ENCODE data around the gene TMEM132D. TPM values are rescaled to one million over a fixed set of nuclear protein-coding genes. Genes with fewer than 3 reads are reported as not detected.

Gene TMEM132D
- polyA plus RNA-seq, 4 donors, result 0.10 to 0.21 TPM; not detected in 2

DNA sequence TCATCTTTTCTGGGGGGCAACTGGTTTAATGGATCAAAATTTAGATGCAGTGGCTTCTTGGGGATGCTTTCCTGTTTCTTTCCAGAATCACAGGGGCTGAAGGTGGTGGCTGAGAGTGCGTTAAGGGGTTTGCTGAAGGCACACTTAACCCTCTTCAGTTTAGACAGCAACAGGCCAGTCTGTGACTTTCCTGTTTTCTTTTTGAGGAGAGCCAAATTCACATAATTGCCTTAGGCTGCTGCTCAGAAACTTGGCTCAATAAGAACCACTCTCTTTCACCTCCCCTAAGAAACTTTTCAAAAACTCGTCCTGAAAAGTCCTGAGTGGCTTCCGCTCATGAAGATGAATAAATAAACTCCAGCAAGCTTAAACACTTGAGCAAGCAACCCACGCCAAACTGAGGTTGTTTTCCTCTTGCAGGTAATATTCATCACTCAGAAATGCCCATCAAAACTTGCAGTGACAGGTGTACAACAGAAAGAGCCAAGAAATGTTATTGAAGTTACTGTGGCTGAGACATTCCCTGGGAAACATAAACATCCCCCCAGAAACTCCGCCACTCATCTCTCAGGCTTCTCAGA is 510.4 kb downstream of the TMEM132D start:
- Histone ChIP-seq H3K9me3 (ENCODE audit: control insufficient read depth in 2 of 2, insufficient read depth in 1 of 2, low read depth in 1 of 2, low read length in 1 of 2) (peaks cover 0 to 6% of the 10 kb centered on the region in 2 donors), H3K4me3 (ENCODE audit: low read depth in 1 of 3, low read length in 3 of 3) (no peak overlapping the region), H3K27me3 (ENCODE audit: control insufficient read depth in 3 of 3, insufficient read depth in 3 of 3, low read length in 3 of 3) (no peaks in the 10 kb centered on the region), H3K36me3 (ENCODE audit: control insufficient read depth in 3 of 3, insufficient read depth in 2 of 3, low read depth in 1 of 3, low read length in 3 of 3) (no peaks in the 10 kb centered on the region), H3K4me1 (ENCODE audit: control insufficient read depth in 3 of 3, insufficient read depth in 2 of 3, low read depth in 1 of 3, low read length in 2 of 3) (no peaks in the 10 kb centered on the region), H3K27ac (ENCODE audit: low read depth in 1 of 3, low read length in 2 of 3) (no peak overlapping the region)
- DNase-seq (no peak), FAIRE-seq (no peak)
- WGBS, 3 donors, result 66 to 78% (median 74%) methylated on average over 5 of the region's 5 CpGs

GRCh38 chr12:129385637-129385990 is 518.2 kb downstream of the TMEM132D start:
- no peaks in the 10 kb centered on the region for H3K9me3 ChIP-seq (ENCODE audit: control insufficient read depth in 2 of 2, insufficient read depth in 1 of 2, low read depth in 1 of 2, low read length in 1 of 2)
- 38 to 69% (median 42%) methylated on average over 1 of the region's 1 CpG for WGBS, 3 donors
- no peak for FAIRE-seq
- H3K4me3 ChIP-seq (ENCODE audit: low read depth in 1 of 3, low read length in 3 of 3), result no peak overlapping the region
- no peaks in the 10 kb centered on the region for H3K4me1 ChIP-seq (ENCODE audit: control insufficient read depth in 3 of 3, insufficient read depth in 2 of 3, low read depth in 1 of 3, low read length in 2 of 3)
- H3K36me3 ChIP-seq (ENCODE audit: control insufficient read depth in 3 of 3, insufficient read depth in 2 of 3, low read depth in 1 of 3, low read length in 3 of 3), result no peaks in the 10 kb centered on the region
- no peak overlapping the region for H3K27ac ChIP-seq (ENCODE audit: low read depth in 1 of 3, low read length in 2 of 3)
- DNase-seq, result no peak
- no peaks in the 10 kb centered on the region for H3K27me3 ChIP-seq (ENCODE audit: control insufficient read depth in 3 of 3, insufficient read depth in 3 of 3, low read length in 3 of 3)

- no peak overlapping the region for H3K4me3 ChIP-seq (ENCODE audit: low read depth in 1 of 3, low read length in 3 of 3)
- no peaks in the 10 kb centered on the region for H3K36me3 ChIP-seq (ENCODE audit: control insufficient read depth in 3 of 3, insufficient read depth in 2 of 3, low read depth in 1 of 3, low read length in 3 of 3)
- H3K27ac ChIP-seq (ENCODE audit: low read depth in 1 of 3, low read length in 2 of 3), result no peak overlapping the region
- 80 to 93% (median 89%) methylated on average over 9 of the region's 9 CpGs for WGBS, 3 donors
- H3K9me3 ChIP-seq (ENCODE audit: control insufficient read depth in 2 of 2, insufficient read depth in 1 of 2, low read depth in 1 of 2, low read length in 1 of 2), result no peaks in the 10 kb centered on the region
- DNase-seq, result no peak
- H3K4me1 ChIP-seq (ENCODE audit: control insufficient read depth in 3 of 3, insufficient read depth in 2 of 3, low read depth in 1 of 3, low read length in 2 of 3), result no peaks in the 10 kb centered on the region
- no peaks in the 10 kb centered on the region for H3K27me3 ChIP-seq (ENCODE audit: control insufficient read depth in 3 of 3, insufficient read depth in 3 of 3, low read length in 3 of 3)
- no peak for FAIRE-seq
Measured at GRCh38 chr12:129383956-129384355, 519.9 kb downstream of the TMEM132D start.

DNA sequence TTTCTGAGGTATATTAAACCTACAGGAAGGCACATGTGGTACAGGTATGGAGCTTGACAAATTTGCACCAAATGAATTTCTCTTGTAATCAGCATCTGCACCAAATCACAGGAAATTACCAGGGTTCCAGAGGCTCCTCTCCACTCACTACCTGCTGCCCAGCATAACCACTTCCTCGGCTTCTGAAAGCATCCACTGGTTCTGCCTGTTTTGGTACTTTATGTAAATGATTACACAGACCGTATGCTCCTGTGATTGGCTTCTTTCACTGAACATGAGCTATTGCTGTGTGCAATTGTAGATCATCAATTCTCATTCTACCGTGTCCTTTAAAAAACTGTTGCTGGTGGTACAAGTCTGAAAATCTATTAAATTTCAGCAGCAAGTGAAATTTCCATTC is 522.1 kb downstream of the TMEM132D start:
- Histone ChIP-seq H3K27me3 (ENCODE audit: control insufficient read depth in 3 of 3, insufficient read depth in 3 of 3, low read length in 3 of 3) (no peaks in the 10 kb centered on the region), H3K27ac (ENCODE audit: low read depth in 1 of 3, low read length in 2 of 3) (no peak overlapping the region), H3K4me1 (ENCODE audit: control insufficient read depth in 3 of 3, insufficient read depth in 2 of 3, low read depth in 1 of 3, low read length in 2 of 3) (peaks cover 0 to 2% (median 0%) of the 10 kb centered on the region in 3 donors), H3K36me3 (ENCODE audit: control insufficient read depth in 3 of 3, insufficient read depth in 2 of 3, low read depth in 1 of 3, low read length in 3 of 3) (no peaks in the 10 kb centered on the region), H3K9me3 (ENCODE audit: control insufficient read depth in 2 of 2, insufficient read depth in 1 of 2, low read depth in 1 of 2, low read length in 1 of 2) (no peaks in the 10 kb centered on the region), H3K4me3 (ENCODE audit: low read depth in 1 of 3, low read length in 3 of 3) (no peak overlapping the region)
- DNase-seq (no peak), FAIRE-seq (no peak)
- 27 to 61% (median 49%) methylated on average over 3 of the region's 3 CpGs for WGBS, 3 donors

- peaks cover 0 to 2% (median 0%) of the 10 kb centered on the region in 3 donors for H3K4me1 ChIP-seq (ENCODE audit: control insufficient read depth in 3 of 3, insufficient read depth in 2 of 3, low read depth in 1 of 3, low read length in 2 of 3)
- no peaks in the 10 kb centered on the region for H3K27me3 ChIP-seq (ENCODE audit: control insufficient read depth in 3 of 3, insufficient read depth in 3 of 3, low read length in 3 of 3)
- FAIRE-seq, result no peak
- peak; percentile 7 to 93 for DNase-seq
- H3K9me3 ChIP-seq (ENCODE audit: control insufficient read depth in 2 of 2, insufficient read depth in 1 of 2, low read depth in 1 of 2, low read length in 1 of 2), result no peaks in the 10 kb centered on the region
- H3K4me3 ChIP-seq (ENCODE audit: low read depth in 1 of 3, low read length in 3 of 3), result no peak overlapping the region
- no peaks in the 10 kb centered on the region for H3K36me3 ChIP-seq (ENCODE audit: control insufficient read depth in 3 of 3, insufficient read depth in 2 of 3, low read depth in 1 of 3, low read length in 3 of 3)
- peak overlapping the region in 1 of 3 donors; percentile 58 for H3K27ac ChIP-seq (ENCODE audit: low read depth in 1 of 3, low read length in 2 of 3)
- WGBS, 3 donors, result 12 to 54% (median 25%) methylated on average over 6 of the region's 6 CpGs
Measured at GRCh38 chr12:129379076-129379804, 524.6 kb downstream of the TMEM132D start.

DNA sequence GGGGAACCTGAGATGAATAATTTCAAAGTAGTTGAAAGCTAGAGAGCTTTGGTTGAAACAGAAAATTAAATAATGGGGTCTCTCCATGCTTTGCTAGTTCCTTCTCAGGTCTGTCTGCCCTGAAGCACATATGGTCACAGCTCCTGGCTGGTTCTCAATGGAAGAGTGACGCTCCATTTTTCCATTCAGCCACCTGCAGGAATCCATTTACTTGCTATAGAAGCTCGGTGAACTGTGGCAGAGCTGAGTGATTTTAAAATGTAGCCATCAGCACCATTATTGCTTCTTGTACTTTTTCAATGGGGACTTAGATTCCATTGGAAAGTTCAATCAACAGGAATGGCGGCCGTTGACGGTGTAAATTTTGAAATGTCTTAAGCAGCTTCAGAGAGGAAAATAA is 525.3 kb downstream of the TMEM132D start:
- H3K27me3 ChIP-seq (ENCODE audit: control insufficient read depth in 3 of 3, insufficient read depth in 3 of 3, low read length in 3 of 3), result no peaks in the 10 kb centered on the region
- H3K27ac ChIP-seq (ENCODE audit: low read depth in 1 of 3, low read length in 2 of 3), result peak overlapping the region in 1 of 3 donors; percentile 58
- no peaks in the 10 kb centered on the region for H3K9me3 ChIP-seq (ENCODE audit: control insufficient read depth in 2 of 2, insufficient read depth in 1 of 2, low read depth in 1 of 2, low read length in 1 of 2)
- DNase-seq, result no peak
- H3K36me3 ChIP-seq (ENCODE audit: control insufficient read depth in 3 of 3, insufficient read depth in 2 of 3, low read depth in 1 of 3, low read length in 3 of 3), result no peaks in the 10 kb centered on the region
- H3K4me3 ChIP-seq (ENCODE audit: low read depth in 1 of 3, low read length in 3 of 3), result no peak overlapping the region
- peaks cover 0 to 2% (median 0%) of the 10 kb centered on the region in 3 donors for H3K4me1 ChIP-seq (ENCODE audit: control insufficient read depth in 3 of 3, insufficient read depth in 2 of 3, low read depth in 1 of 3, low read length in 2 of 3)
- WGBS, 3 donors, result 42 to 83% (median 54%) methylated on average over 5 of the region's 5 CpGs
- FAIRE-seq, result no peak

DNA sequence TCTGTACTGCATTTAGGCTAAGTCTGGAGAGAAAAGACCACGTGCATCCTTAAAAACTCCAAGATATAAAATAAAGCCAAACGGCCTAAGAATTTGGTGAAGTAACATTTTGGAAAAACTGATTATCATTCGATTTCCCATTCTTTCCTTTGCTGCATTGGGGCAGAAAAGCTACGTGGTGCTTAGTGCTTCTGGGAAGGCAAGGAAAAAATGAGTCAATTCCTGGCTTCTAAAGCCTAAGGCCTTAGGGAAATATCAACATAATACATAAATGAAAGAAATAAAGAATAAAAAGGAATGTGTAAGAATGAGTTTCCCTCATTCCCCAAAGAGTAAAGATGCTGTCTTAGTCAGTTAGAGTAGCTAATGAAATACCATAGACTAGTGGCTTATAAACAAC is 530.1 kb downstream of the TMEM132D start:
- 77 to 83% (median 79%) methylated on average over 4 of the region's 4 CpGs for WGBS, 3 donors
- Histone ChIP-seq H3K27me3 (ENCODE audit: control insufficient read depth in 3 of 3, insufficient read depth in 3 of 3, low read length in 3 of 3) (no peaks in the 10 kb centered on the region), H3K4me3 (ENCODE audit: low read depth in 1 of 3, low read length in 3 of 3) (no peak overlapping the region), H3K27ac (ENCODE audit: low read depth in 1 of 3, low read length in 2 of 3) (no peak overlapping the region), H3K4me1 (ENCODE audit: control insufficient read depth in 3 of 3, insufficient read depth in 2 of 3, low read depth in 1 of 3, low read length in 2 of 3) (peaks cover 0 to 6% (median 0%) of the 10 kb centered on the region in 3 donors), H3K36me3 (ENCODE audit: control insufficient read depth in 3 of 3, insufficient read depth in 2 of 3, low read depth in 1 of 3, low read length in 3 of 3) (no peaks in the 10 kb centered on the region), H3K9me3 (ENCODE audit: control insufficient read depth in 2 of 2, insufficient read depth in 1 of 2, low read depth in 1 of 2, low read length in 1 of 2) (peaks cover 0 to 5% of the 10 kb centered on the region in 2 donors)
- no peak for FAIRE-seq
- no peak for DNase-seq

DNA sequence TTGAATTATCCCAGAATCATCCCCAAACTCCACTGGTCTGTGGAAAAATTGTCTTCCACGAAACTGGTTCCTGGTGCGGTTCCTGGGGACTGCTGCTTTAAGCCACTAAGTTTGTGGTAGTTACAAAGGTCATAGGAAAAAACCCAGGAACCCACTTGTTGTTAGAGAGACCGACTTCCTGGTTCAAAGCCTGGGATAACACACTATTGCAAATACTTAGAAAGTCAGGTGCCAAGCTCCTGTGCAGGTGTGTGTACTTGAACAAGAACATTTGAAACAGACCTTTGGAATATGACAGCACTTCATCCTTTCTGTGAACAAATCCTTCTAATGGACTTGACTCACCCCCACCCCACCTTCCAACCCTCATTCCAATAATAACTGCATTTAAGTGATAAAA is 530.9 kb downstream of the TMEM132D start:
- DNase-seq (peak; percentile 14 to 98), FAIRE-seq (no peak)
- Histone ChIP-seq H3K4me1 (ENCODE audit: control insufficient read depth in 3 of 3, insufficient read depth in 2 of 3, low read depth in 1 of 3, low read length in 2 of 3) (peaks cover 0 to 4% (median 0%) of the 10 kb centered on the region in 3 donors), H3K4me3 (ENCODE audit: low read depth in 1 of 3, low read length in 3 of 3) (no peak overlapping the region), H3K27ac (ENCODE audit: low read depth in 1 of 3, low read length in 2 of 3) (peak overlapping the region in 2 of 3 donors; percentile 27 to 83), H3K36me3 (ENCODE audit: control insufficient read depth in 3 of 3, insufficient read depth in 2 of 3, low read depth in 1 of 3, low read length in 3 of 3) (no peaks in the 10 kb centered on the region), H3K27me3 (ENCODE audit: control insufficient read depth in 3 of 3, insufficient read depth in 3 of 3, low read length in 3 of 3) (no peaks in the 10 kb centered on the region), H3K9me3 (ENCODE audit: control insufficient read depth in 2 of 2, insufficient read depth in 1 of 2, low read depth in 1 of 2, low read length in 1 of 2) (peaks cover 0 to 5% of the 10 kb centered on the region in 2 donors)
- WGBS, 3 donors, result 7 to 26% (median 13%) methylated on average over 3 of the region's 3 CpGs
